ENCODE measurements around the gene SPSB3.

The SPSB3 gene

GRCh38 chr16:1778200-1779179 lies 3.9 kb downstream of the SPSB3 start:
- DNase-seq (ENCODE audit: low spot score) = no peak
- Mint-ChIP-seq H3K36me3 (ENCODE audit: low read depth) (peaks cover 3% of the 10 kb centered on the region), H3K27me3 (ENCODE audit: low read depth) (no peaks in the 10 kb centered on the region), H3K9me3 (no peaks in the 10 kb centered on the region), H3K27ac (no peak overlapping the region), H3K4me1 (ENCODE audit: low read depth) (peaks cover 4% of the 10 kb centered on the region), H3K4me3 (no peak overlapping the region)

- Mint-ChIP-seq H3K36me3 (ENCODE audit: low read depth) (peaks cover 1% of the 10 kb centered on the region), H3K4me3 (no peak overlapping the region), H3K27me3 (ENCODE audit: low read depth) (no peaks in the 10 kb centered on the region), H3K9me3 (no peaks in the 10 kb centered on the region), H3K27ac (no peak overlapping the region), H3K4me1 (ENCODE audit: low read depth) (peaks cover 4% of the 10 kb centered on the region)
- DNase-seq (ENCODE audit: low spot score) = no peak
These were observed 4.8 kb downstream of the SPSB3 start for GRCh38 chr16:1777375-1778199.

DNA sequence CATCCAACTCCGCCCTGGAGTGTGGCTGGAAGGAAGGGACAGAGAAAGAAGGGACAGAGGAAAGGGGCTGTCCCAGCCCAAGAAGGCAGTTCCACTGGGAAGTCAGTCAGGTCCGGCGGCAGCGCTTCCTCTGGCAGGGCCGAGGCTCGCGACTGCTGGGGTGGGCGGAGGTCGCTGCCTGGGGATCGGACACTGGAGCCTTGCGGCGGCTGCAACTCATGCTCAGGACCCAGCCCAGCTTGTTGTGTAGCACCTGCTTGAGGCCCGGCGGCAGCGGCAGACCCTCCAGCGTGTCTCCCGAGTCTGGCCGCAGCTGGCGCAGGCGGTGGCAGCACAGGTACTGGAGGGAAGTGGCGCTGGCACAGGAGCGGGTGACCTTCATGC lies 5.4 kb downstream of the SPSB3 start:
- peaks cover 6% of the 10 kb centered on the region for H3K4me1 Mint-ChIP-seq (ENCODE audit: low read depth)
- no peak overlapping the region for H3K27ac Mint-ChIP-seq
- H3K27me3 Mint-ChIP-seq (ENCODE audit: low read depth) = no peaks in the 10 kb centered on the region
- DNase-seq (ENCODE audit: low spot score) = no peak
- peaks cover 6% of the 10 kb centered on the region for H3K36me3 Mint-ChIP-seq (ENCODE audit: low read depth)
- H3K4me3 Mint-ChIP-seq = no peak overlapping the region
- H3K9me3 Mint-ChIP-seq = no peaks in the 10 kb centered on the region

DNA sequence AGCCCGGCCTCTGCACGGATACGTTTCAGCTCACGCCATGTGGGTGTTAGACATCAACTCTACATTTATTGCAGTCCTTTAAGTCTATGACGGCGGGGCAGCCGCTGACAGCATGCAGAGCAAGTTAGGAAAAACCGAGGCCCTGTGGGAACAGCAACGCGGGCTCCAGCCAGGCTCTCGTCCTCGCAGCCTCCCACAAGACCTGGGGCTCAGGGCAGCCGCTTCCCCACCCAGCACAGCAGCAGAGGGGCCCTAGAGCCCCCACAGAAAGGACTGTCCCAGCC lies 5.8 kb downstream of the SPSB3 start:
- Mint-ChIP-seq H3K9me3 (no peaks in the 10 kb centered on the region), H3K4me1 (ENCODE audit: low read depth) (peaks cover 6% of the 10 kb centered on the region), H3K27me3 (ENCODE audit: low read depth) (no peaks in the 10 kb centered on the region), H3K36me3 (ENCODE audit: low read depth) (peaks cover 9% of the 10 kb centered on the region), H3K4me3 (no peak overlapping the region), H3K27ac (no peak overlapping the region)
- no peak for DNase-seq (ENCODE audit: low spot score)

DNA sequence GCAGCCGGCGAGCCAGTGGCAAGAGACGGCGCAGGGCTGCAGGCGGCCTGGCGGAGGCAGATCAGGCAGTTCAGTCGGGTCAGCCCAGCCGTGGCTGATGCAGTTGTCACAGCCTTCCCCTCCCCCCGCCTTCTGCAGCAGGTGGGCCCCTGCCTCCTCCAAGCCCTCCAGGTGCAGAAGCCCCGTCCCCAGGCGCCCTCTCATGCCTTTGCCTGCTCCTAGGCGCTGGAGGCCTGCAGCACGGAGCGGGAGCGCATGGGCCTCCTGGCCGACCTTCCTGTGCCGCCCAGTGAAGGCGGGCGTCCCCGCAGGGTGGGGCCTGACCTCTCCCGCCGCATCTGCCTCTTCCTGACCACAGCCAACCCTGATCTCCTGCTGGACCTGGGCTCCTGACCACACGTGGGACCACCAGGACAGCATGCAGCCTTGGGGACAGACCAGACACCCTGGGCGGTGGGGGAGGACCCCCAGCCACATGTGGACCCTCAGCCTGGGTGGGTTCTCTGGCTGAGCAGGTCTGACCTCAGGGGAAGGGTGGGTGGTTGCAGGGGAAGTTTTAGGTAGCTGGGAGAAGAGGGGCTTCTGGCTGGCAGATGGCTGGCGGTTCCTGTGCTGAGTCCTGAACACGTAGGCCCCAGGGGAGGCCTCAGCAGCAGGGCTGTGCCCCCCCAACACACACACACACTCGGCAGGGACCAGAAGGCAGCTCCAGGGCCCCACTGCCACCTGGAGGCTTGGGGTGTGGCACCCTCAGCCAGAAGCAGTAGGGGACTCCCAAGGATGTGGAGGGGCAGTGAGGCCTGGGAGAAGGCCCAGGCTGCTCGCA lies 6.3 kb downstream of the SPSB3 start:
- no peak for DNase-seq (ENCODE audit: low spot score)
- Mint-ChIP-seq H3K36me3 (ENCODE audit: low read depth) (peaks cover 9% of the 10 kb centered on the region), H3K4me3 (no peak overlapping the region), H3K4me1 (ENCODE audit: low read depth) (peaks cover 2% of the 10 kb centered on the region), H3K27me3 (ENCODE audit: low read depth) (no peaks in the 10 kb centered on the region), H3K9me3 (no peaks in the 10 kb centered on the region), H3K27ac (no peak overlapping the region)

DNA sequence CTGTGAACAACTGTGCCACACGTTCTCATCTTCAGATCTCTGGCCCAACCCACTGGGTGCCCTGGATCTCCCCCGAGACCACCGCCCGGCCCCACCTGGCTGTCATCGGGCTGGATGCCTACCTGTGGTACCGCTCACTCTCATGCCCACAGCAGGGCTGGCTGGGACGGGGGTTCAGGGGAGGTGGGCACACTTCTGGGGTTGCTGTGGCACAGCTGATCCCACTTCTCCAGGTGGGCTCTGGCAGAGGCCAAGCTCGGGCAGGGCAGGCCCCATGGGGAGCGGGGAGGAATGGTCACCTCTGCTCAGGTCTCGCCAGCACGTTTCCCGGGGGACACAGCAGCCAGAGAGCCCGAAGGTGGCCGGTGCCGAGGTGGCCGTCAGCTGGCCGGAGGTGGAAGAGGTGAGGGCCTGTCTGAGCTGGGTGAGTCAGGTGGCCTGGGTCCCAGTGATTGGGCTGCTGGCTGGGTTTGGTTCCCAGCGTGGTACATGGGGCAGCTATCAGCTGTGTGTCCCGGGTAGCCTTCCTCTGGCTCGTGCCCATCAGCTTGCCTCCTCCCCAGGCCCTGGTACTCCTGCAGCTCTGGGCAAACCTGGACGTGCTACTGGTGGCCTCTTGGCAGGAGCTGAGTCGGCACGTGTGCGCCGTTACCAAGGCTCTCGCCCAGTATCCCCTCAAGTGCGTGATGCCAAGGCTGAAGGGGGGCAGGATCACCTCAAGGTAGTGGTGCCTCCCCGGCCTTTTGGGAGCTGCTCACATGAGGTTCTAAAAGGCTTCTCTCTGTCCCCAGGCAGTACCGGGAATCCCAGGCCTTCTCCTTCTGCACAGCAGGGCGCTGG lies 7.1 kb downstream of the SPSB3 start:
- no peak overlapping the region for H3K27ac Mint-ChIP-seq
- H3K4me1 Mint-ChIP-seq (ENCODE audit: low read depth) = peaks cover 2% of the 10 kb centered on the region
- no peaks in the 10 kb centered on the region for H3K9me3 Mint-ChIP-seq
- no peak for DNase-seq (ENCODE audit: low spot score)
- peak overlapping the region; percentile 40 for H3K4me3 Mint-ChIP-seq
- no peaks in the 10 kb centered on the region for H3K27me3 Mint-ChIP-seq (ENCODE audit: low read depth)
- peaks cover 10% of the 10 kb centered on the region for H3K36me3 Mint-ChIP-seq (ENCODE audit: low read depth)

DNA sequence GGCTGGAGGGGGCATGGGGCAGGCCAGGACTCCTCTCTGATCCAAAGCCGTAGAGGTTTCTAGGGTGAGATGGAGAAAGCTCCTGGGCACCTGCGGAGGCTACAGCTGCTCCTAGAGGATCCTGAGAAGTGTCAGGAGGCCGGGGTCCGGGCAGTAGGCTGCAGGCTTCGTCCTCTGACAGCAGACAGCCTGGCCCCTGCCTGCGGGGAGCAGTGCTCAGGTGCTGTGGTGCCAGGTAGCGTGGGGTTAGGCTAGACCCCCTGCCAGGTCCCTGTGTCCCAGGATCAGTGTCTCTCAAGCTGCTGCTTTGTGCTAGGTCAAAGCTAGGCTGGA lies 8.0 kb downstream of the SPSB3 start:
- Mint-ChIP-seq H3K27ac (no peak overlapping the region), H3K36me3 (ENCODE audit: low read depth) (peaks cover 12% of the 10 kb centered on the region), H3K4me1 (ENCODE audit: low read depth) (peaks cover 2% of the 10 kb centered on the region), H3K4me3 (no peak overlapping the region), H3K9me3 (no peaks in the 10 kb centered on the region), H3K27me3 (ENCODE audit: low read depth) (no peaks in the 10 kb centered on the region)
- no peak for DNase-seq (ENCODE audit: low spot score)

DNA sequence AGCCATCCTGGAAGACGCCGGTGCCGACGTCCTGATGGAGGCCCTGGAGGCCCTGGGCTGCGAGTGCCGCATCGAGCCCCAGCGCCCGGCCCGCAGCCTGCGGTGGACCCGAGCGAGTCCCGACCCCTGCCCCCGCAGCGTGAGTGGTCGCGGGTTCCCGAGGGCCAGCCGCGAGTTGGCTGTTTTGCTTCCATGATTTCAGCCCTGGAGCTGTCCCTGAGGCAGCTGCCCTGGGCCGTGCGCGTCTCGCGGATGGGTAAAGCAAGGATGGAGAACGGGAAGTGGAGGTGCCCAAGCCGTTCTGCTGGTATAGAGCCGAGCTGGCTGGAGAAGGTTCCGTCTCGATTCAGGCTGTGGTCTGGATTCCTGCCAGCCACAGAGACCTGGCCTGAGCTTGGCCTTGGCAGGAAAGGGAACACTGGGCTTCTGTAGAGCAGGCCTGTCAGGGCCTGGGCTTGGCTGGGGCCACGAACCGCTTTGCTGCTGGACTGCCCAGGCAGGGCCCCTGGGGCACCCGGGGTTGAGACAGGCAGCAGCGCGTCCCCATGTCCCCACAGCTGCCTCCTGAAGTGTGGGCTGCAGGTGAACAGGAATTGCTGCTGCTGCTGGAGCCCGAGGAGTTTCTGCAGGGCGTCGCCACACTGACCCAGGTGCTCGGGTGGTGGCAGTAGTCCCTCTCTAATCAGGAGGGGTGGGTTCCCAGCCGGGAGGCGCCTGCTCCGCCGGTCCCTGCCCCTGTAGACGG lies 8.5 kb downstream of the SPSB3 start:
- DNase-seq (ENCODE audit: low spot score) = no peak
- Mint-ChIP-seq H3K4me3 (peak overlapping the region; percentile 98), H3K27me3 (ENCODE audit: low read depth) (no peaks in the 10 kb centered on the region), H3K4me1 (ENCODE audit: low read depth) (peaks cover 2% of the 10 kb centered on the region), H3K27ac (peak overlapping the region; percentile 60), H3K36me3 (ENCODE audit: low read depth) (peaks cover 12% of the 10 kb centered on the region), H3K9me3 (no peaks in the 10 kb centered on the region)

- peaks cover 15% of the 10 kb centered on the region for H3K36me3 Mint-ChIP-seq (ENCODE audit: low read depth)
- peaks cover 2% of the 10 kb centered on the region for H3K4me1 Mint-ChIP-seq (ENCODE audit: low read depth)
- peak within 1 kb of the TSS; percentile 98 for H3K4me3 Mint-ChIP-seq
- H3K27me3 Mint-ChIP-seq (ENCODE audit: low read depth) = no peaks in the 10 kb centered on the region
- H3K9me3 Mint-ChIP-seq = no peaks in the 10 kb centered on the region
- H3K27ac Mint-ChIP-seq = peak within 1 kb of the TSS; percentile 97
- DNase-seq (ENCODE audit: low spot score) = peak; percentile 82
These were observed 9.3 kb downstream of the SPSB3 start, which contains the start of gene MRPS34 for GRCh38 chr16:1772908-1773702. MRPS34 (minus strand) TSS chr16:1773134; CDS start chr16:1773119, 15 bp downstream.

- DNase-seq (ENCODE audit: low spot score) = peak; percentile 45
- H3K4me3 Mint-ChIP-seq = peak within 1 kb of the TSS; percentile 98
- H3K36me3 Mint-ChIP-seq (ENCODE audit: low read depth) = peaks cover 18% of the 10 kb centered on the region
These were observed 9.9 kb downstream of the SPSB3 start, which contains the start of gene EME2 for GRCh38 chr16:1772362-1772907. EME2 (plus strand) TSS chr16:1772810; CDS start chr16:1773228, 418 bp downstream.

GRCh38 chr16:1771864-1772361 lies 10.5 kb downstream of the SPSB3 start:
- Mint-ChIP-seq H3K27me3 (ENCODE audit: low read depth) (no peaks in the 10 kb centered on the region), H3K27ac (peak overlapping the region; percentile 97)

More at GRCh38 chr16:1772362-1772907, 9.9 kb downstream of the SPSB3 start, which contains the start of gene EME2:
- Mint-ChIP-seq H3K4me1 (ENCODE audit: low read depth) (peaks cover 2% of the 10 kb centered on the region), H3K9me3 (no peaks in the 10 kb centered on the region), H3K27ac (peak within 1 kb of the TSS; percentile 97), H3K27me3 (ENCODE audit: low read depth) (no peaks in the 10 kb centered on the region)

More at GRCh38 chr16:1771864-1772361, 10.5 kb downstream of the SPSB3 start:
- Mint-ChIP-seq H3K4me1 (ENCODE audit: low read depth) (peaks cover 2% of the 10 kb centered on the region), H3K4me3 (peak overlapping the region; percentile 98), H3K9me3 (no peaks in the 10 kb centered on the region), H3K36me3 (ENCODE audit: low read depth) (peaks cover 20% of the 10 kb centered on the region)
- DNase-seq (ENCODE audit: low spot score) = no peak

All from T-helper 2 cell treated with Interferon-gamma antibody and Interleukin-4, amounts not matched to agents 5 μg/mL and 100 μg/mL, for 36 hours (primary cell).